GM12878 (cell line): Measurements from ENCODE around the gene SMG9. TPM values are rescaled to one million over a fixed set of nuclear protein-coding genes. Genes with fewer than 3 reads are reported as not detected.

Experiments used
- ATAC-seq: fragments of 200-7000 bp; cut with Tn5 transposase; 3 replicates; pipeline ENCODE4 v1.9.1; 2020; ENCODE audit warnings: mild to moderate bottlenecking, moderate library complexity
- BruUV-seq: library from RNA; stranded (reverse); fragments of 400-500 nt; replicated peaks from 2 replicates; lab custom pipeline; 2021; lab: Mats Ljungman, UMichigan
- CTCF ChIA-PET: fragments of 300-600 bp; sonication (Branson Sonifier 250); formaldehyde crosslinking; extraction: SDS; loops from one replicate; lab custom pipeline; 2021; ENCODE audit warnings: inconsistent platforms; lab: Yijun Ruan, JAX
- POLR2A ChIA-PET: fragments of 350-600 bp; formaldehyde crosslinking; extraction: SDS; loops from one replicate; lab custom pipeline; 2021; ENCODE audit warnings: inconsistent platforms; lab: Charles Lee
- RAD21 ChIA-PET: fragments of 300-600 bp; sonication (Branson Sonifier 250); formaldehyde crosslinking; loops from one replicate; lab custom pipeline; 2023; ENCODE audit warnings: antibody characterized with exemption; ENCODE audit not compliant: unreplicated experiment; lab: Charles Lee
- SMC1A ChIA-PET: fragments of 300-600 bp; sonication (Branson Sonifier 250); formaldehyde crosslinking; loops from one replicate; lab custom pipeline; 2023; ENCODE audit not compliant: unreplicated experiment, uncharacterized antibody; lab: Charles Lee
- DNase-seq: peaks from one replicate; pipeline ENCODE4 v3.0.0-alpha.2; 2011; ENCODE audit warnings: low read depth, low spot score
- FAIRE-seq: peaks from 3 replicates; lab custom pipeline; 2011; peaks lifted over from hg19 to GRCh38; lab: Jason Lieb, UNC
- H2AFZ ChIP-seq: 2 replicates; pipeline ENCODE4 v1.6.0; 2011; ENCODE audit warnings: low read depth, low read length, control low read depth; ENCODE audit not compliant: control insufficient read depth
- H3K27ac ChIP-seq: 2 replicates; pipeline ENCODE4 v1.5.1; 2011; ENCODE audit warnings: control low read depth; ENCODE audit not compliant: control insufficient read depth, insufficient read depth
- H3K27me3 ChIP-seq, 2 experiments: replicated peaks in 1 of 2; 2 replicates each; pipeline versions ENCODE4 v1.6.0 to v1.6.1; 2011; ENCODE audit warnings: low read length in 1 of 2; ENCODE audit not compliant: control insufficient read depth in 2 of 2, insufficient read depth in 2 of 2
- H3K36me3 ChIP-seq, 2 experiments: 2 replicates each; pipeline ENCODE4 v1.5.1; 2011; ENCODE audit warnings: low read length in 1 of 2; ENCODE audit not compliant: control insufficient read depth in 2 of 2, insufficient read depth in 2 of 2
- H3K4me1 ChIP-seq: 2 replicates; pipeline ENCODE4 v1.6.1; 2011; ENCODE audit warnings: mild to moderate bottlenecking, low read length, moderate library complexity, mixed read lengths; ENCODE audit not compliant: control insufficient read depth, insufficient read depth
- H3K4me2 ChIP-seq: 2 replicates; pipeline ENCODE4 v1.6.0; 2011; ENCODE audit warnings: control low read depth; ENCODE audit not compliant: control insufficient read depth, insufficient read depth
- H3K4me3 ChIP-seq: fragments of 200-600 bp; sonication (generic); 2 replicates; pipeline ENCODE4 v1.5.1; 2016
- H3K79me2 ChIP-seq: 2 replicates; pipeline ENCODE4 v1.6.0; 2011; ENCODE audit warnings: low read length; ENCODE audit not compliant: control insufficient read depth, insufficient read depth
- H3K9ac ChIP-seq: 2 replicates; pipeline ENCODE4 v1.8.0; 2011; ENCODE audit warnings: low read length, control low read depth, mixed read lengths; ENCODE audit not compliant: control insufficient read depth, insufficient read depth
- H3K9me3 ChIP-seq: replicated peaks from 3 replicates; pipeline ENCODE4 v1.5.1; 2011; ENCODE audit warnings: mild to moderate bottlenecking, low read length; ENCODE audit not compliant: control insufficient read depth, insufficient read depth
- H4K20me1 ChIP-seq: 2 replicates; pipeline ENCODE4 v1.6.0; 2011; ENCODE audit not compliant: control insufficient read depth, insufficient read depth
- BCLAF1 ChIP-seq: fragments of 450-650 bp; IDR thresholded peaks from 2 replicates; pipeline ENCODE4 v1.6.1; 2017; ENCODE audit warnings: antibody characterized with exemption, mild to moderate bottlenecking, moderate library complexity
- EZH2 ChIP-seq: IDR thresholded peaks from 2 replicates; pipeline ENCODE4 v1.6.1; 2012; ENCODE audit warnings: low read depth, mild to moderate bottlenecking, control low read depth, inconsistent platforms, low read length, borderline replicate concordance; ENCODE audit not compliant: control insufficient read depth
- PAX8 ChIP-seq: fragments of 450-650 bp; IDR thresholded peaks from 2 replicates; pipeline ENCODE4 v1.6.1; 2017; ENCODE audit warnings: mild to moderate bottlenecking, moderate library complexity
- PRDM15 ChIP-seq: fragments of 450-650 bp; formaldehyde crosslinking; IDR thresholded peaks from 2 replicates; pipeline ENCODE4 v1.4.0; 2020; ENCODE audit warnings: mild to moderate bottlenecking, moderate library complexity
- SP1 ChIP-seq: IDR thresholded peaks from one replicate; pipeline ENCODE4 v1.6.1; 2011; ENCODE audit warnings: low read depth, low read length
- SREBF1 ChIP-seq: IDR thresholded peaks from 2 replicates; pipeline ENCODE4 v1.6.1; 2012; ENCODE audit warnings: mild to moderate bottlenecking, low read length
- STAT3 ChIP-seq: IDR thresholded peaks from 2 replicates; pipeline ENCODE4 v1.6.1; 2011; ENCODE audit warnings: low read depth, low read length, improper control_type of control experiment
- TAF1 ChIP-seq: IDR thresholded peaks from 2 replicates; pipeline ENCODE4 v1.6.1; 2011; ENCODE audit warnings: mild to moderate bottlenecking, low read depth, low read length, borderline replicate concordance
- TCF12 ChIP-seq: IDR thresholded peaks from 2 replicates; pipeline ENCODE4 v1.6.1; 2011; ENCODE audit warnings: low read depth, mild to moderate bottlenecking, low read length
- ZNF384 ChIP-seq: IDR thresholded peaks from 2 replicates; pipeline ENCODE4 v1.6.1; 2012; ENCODE audit warnings: low read depth, mild to moderate bottlenecking, low read length, improper control_type of control experiment, borderline replicate concordance
- WGBS: methylation state at CpG from one replicate; pipeline ENCODE4 v1.1.6; 2016; ENCODE audit warnings: low lambda C conversion rate; ENCODE audit not compliant: insufficient replicate concordance, insufficient coverage; ENCODE audit errors: missing lambda C conversion rate; 5-methylcytosine and 5-hydroxymethylcytosine counted together
- in situ Hi-C: fragments of 300-500 bp; cut with MboI; formaldehyde crosslinking; loops from 9 replicates; pipeline ENCODE4 v1.14.3; 2018; ENCODE audit warnings: mixed read lengths
- intact Hi-C: fragments of 100-400 bp; cut with micrococcal nuclease; formaldehyde crosslinking; loops from one replicate; pipeline ENCODE4 v1.14.2; 2022; ENCODE audit not compliant: unreplicated experiment
- polyA plus RNA-seq, 11 experiments: library from polyadenylated mRNA; depleted of rRNA in 4 of 11; unstranded in 6 of 11; stranded (reverse) in 5 of 11; fragments of >200 nt; fragmentation: Nextera tagmentation in 4 of 11; fragmentation: Illumina TruSeq in 1 of 11; extraction: Ambion mirVana in 4 of 11; extraction: Trizol in 1 of 11; gene quantifications; 1 replicate in 1 of 11; 2 replicates in 10 of 11; pipeline versions ENCODE4 v1.2.1 to v1.2.3, GENCODE V29; 2011 to 2016; ENCODE audit warnings: inconsistent platforms in 2 of 11, missing spikeins in 2 of 11, low read depth in 1 of 11
- total RNA-seq, 4 experiments: library from RNA; depleted of rRNA in 3 of 4; stranded (reverse); fragments of >200 nt in 3 of 4; fragmentation: Illumina TruSeq in 1 of 4; extraction: Trizol in 1 of 4; gene quantifications; 2 replicates each; pipeline versions ENCODE4 v1.2.1 to v1.2.3, GENCODE V29; 2013 to 2021

Gene SMG9
- total and polyA plus RNA-seq, 10 of the 15 experiments (the other 5 are each of a cell fraction or from before 2014, with no cell fraction given): 0.69 to 52.2 (median 28.1) TPM

GRCh38 chr19:43721469-43722048 lies 33.2 kb downstream of the SMG9 start (continued):
- no peak for TF ChIP-seq BCLAF1

DNA sequence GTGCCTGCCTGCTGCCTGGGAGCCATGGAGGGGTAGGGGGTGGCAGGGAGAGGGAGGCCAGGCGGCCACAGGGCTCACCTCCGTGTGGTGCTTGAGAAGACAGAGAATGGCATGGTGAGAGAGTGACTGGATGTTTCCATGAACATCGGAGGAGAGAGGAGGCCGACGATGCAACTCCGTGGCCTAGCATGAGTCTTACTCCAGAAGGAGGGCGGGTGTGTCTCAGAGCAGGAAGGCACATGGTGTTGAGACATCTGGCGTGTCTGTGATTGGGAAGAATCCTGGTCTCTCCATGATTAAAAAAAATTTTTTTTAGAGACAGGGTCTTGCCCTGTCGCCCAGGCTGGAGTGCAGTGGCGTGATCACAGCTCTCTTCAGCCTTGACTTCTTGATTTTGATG lies 33.8 kb downstream of the SMG9 start:
- no peaks in the 10 kb centered on the region for H3K79me2 ChIP-seq
- H3K4me1 ChIP-seq: peaks cover 14% of the 10 kb centered on the region
- no peak for DNase-seq
- no peak for FAIRE-seq
- H3K36me3 ChIP-seq: no peaks in the 10 kb centered on the region
- no peaks in the 10 kb centered on the region for H3K27me3 ChIP-seq
- no peaks in the 10 kb centered on the region for H3K9me3 ChIP-seq
- no peak overlapping the region for H2AFZ ChIP-seq
- RAD21 ChIA-PET: interaction anchor here (3.6 kb wide), 1 partner anchor 53 kb away, joined by 15 read pairs; no protein-coding TSS in a partner anchor
- H4K20me1 ChIP-seq: no peaks in the 10 kb centered on the region
- TF ChIP-seq SP1 (no peak), EZH2 (no peak), STAT3 (no peak), ZNF384 (no peak), PAX8 (no peak), TCF12 (no peak), PRDM15 (CRISPR knock-in tag) (no peak), TAF1 (no peak), SREBF1 (no peak)
- TF ChIP-seq, all 136 proteins: peak for 0
- Histone ChIP-seq H3K27ac (no peak overlapping the region), H3K4me3 (no peak overlapping the region), H3K4me2 (no peak overlapping the region), H3K9ac (no peak overlapping the region)
- 54% methylated on average over 10 of the region's 10 CpGs for WGBS
- CTCF ChIA-PET: interaction anchor here (0.9 kb wide), 1 partner anchor 52 kb away, joined by 4 read pairs; no protein-coding TSS in a partner anchor
- BruUV-seq: no TSS peak
- in situ Hi-C loops (no loop called here), intact Hi-C loops (no loop called here)
- SMC1A ChIA-PET: interaction anchor here (1.2 to 1.5 kb wide), 2 partner anchors 17 to 52 kb away, joined by 3 to 4 read pairs; no protein-coding TSS in a partner anchor
- no peak for ATAC-seq
- POLR2A ChIA-PET: interaction anchor here (0.6 kb wide), 1 partner anchor 203 kb away, joined by 4 read pairs; no protein-coding TSS in a partner anchor
